Measurements from ENCODE around the gene KASH5.

KASH5 gene

DNA sequence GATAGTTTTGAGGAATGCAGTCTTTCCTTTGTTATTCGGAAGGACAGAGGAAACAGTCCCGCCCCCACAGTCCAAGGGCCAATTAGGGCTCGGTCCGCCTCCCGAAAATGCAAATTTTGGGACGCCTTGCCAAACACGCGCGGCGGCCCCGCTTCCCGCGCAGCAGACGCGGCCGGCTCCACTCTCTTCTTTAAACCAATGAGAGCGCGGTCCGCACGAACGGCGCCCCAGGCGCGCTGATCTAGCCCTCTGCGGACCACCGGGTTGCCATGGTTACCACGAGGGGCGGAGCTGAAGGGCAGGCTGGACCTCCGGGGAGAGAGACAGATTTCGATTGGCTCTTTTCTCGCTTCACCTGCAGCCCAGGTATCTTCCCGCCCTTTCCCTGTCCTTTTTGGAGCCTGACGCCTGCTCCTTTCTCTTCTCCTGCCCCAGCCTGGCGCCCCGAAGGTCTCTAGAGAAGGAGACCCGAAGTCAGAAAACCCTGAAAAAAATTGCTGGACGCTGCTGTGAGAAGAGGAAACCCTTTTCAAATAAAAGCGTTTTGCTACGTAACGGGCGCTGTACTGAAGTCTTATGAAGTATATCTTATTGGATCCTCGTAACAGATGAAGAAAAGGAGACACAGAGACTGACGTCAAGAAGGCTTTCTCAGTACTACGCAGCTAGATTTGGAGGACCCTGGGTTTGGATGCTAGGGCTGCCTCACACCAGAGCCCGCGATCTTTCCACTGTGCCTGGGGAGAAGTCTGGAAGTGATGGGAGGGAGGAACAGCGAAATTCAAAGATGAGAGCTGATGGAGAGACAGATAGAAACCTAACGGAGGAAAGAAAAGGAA is 33.2 kb downstream of the KASH5 start:
- DNase-seq (ENCODE audit: low read depth), result no peak

DNA sequence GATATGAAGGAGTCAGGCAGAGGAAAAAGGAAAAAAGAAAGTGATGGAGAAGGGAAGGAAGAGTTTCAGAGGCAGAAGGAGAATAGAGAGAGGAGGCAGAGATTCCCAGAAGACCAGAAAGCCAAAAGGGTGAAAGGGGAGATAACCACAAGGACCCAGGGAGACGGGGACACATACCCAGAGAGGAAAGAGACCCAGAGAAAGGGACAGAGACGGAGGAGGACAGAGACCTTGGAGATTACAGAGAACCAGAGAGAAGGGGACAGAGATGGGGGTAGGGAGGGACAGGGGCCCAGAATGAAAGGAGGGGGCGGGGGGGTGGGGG is 33.8 kb downstream of the KASH5 start:
- no peak for DNase-seq (ENCODE audit: low read depth)

DNA sequence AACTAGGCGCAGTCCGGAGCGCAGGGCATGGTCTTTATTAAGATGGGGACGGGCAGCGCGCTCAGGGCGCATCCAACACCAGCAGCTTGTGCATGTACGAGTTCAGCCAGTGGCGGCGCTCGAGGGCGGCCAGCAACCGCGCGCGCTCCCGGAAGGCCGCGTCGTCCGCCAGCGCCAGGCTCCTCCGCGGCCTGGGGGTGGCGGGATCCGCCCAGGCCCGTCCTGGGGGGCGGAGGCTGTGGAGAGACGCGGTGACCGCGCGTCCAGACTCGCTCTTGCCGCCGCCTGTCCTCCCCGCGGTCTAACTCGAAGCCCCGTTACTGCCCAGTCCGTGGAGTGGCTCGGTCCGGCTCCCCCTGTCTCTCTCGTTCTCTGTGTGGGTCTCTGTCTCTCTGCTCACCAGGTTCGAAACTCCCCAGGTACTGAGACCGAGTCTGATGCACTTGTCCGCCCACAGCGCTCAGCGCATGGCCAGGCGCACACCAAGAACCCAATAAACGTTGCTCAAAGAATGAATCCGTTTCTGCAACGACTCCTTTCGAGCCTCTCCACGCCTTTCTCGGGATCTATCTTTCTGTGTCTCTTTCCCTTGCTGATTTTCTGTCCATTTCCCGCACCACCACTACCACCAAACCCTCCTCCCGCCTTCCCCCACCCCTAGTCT is 34.5 kb downstream of the KASH5 start:
- no peak for DNase-seq (ENCODE audit: low read depth)

DNA sequence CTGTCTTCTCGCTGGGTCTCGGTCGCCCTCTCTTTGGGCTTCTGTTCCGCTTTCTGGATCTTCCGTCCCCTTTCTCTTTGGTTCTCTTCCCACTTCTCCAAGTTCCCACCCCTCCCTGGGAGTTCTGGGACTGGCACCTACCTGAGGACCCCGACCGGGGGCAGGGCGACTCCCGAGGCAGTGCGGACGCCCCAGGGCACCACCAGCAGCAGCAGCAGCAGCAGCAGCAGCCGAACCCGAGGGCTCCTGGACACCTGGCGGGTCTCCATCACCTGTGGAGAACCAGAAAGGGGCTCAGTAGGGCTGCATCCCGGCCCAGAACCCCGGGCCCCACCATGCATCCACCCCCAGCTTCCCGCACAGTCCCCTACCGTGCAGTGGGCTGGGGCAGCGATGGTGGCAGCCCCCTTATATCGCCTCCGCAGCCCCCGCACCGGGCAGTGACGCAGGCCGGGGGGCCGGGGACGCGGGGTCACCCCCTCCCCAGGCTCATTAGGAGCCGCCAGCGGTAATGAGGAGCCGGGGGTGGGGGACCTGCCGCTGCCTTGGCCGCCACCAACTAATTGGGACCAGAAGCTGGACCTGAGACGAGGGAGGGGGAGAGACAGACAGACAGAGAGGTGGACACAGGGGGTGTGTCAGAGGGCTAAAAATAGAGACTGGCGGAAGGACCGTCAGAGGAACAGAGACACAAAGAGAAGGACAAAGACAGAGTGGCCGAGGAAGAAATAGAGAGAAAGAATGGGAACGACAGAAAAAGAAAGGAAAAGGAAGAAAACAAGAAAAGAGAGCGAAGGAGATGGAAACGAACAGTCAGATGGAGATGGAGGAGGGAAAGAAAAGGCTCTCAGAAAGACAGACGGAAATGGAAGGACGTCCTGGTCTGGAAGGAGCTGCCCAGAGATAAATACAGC is 35.3 kb downstream of the KASH5 start, which contains the start of gene PTH2:
TSS of gene PTH2 (minus strand) at position 371 of the 914 bp plus-strand sequence. CDS start at position 269, 102 bp downstream.
- no peak for DNase-seq (ENCODE audit: low read depth)

DNA sequence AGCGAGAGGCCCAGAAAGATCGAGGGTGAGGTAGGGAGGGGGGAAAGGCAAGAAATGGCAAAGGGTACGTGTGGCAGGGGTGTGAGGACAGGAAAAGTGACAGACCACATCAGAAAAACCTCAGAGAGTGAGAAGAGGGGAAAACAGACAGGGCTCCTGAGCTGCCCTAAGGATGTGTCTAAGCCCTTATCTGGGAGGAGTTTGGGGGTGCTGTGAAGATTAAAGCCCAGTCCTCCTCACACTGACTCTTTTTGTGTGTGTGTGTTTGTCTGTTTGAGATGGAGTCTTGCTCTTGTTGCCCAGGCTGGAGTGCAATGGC is 35.9 kb downstream of the KASH5 start:
- no peak for DNase-seq (ENCODE audit: low read depth)

DNA sequence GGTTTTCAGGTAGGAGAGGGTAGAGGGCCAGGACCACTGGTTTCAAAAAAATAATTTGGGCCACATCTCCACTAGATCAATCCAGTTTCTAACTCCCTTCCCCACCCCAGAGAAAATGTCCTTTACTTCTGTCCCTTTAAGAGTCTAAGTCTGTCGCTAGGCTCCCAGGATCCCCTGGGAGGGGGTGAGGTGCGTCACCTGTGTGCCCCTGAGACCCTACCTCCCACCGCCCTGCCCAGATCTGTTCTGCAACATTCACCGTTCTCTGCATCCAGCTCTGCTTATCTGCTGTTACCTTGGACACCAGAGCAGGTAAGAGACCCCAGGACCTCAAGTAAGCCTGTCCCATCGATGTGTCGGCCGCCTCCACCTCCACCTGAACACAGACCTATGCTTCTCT is 37.1 kb downstream of the KASH5 start, which contains the start of gene GFY:
TSS of gene GFY (plus strand) at position 211 of the 400 bp plus-strand sequence. CDS start 1,043 bp downstream, outside the sequence.
- no peak for DNase-seq (ENCODE audit: low read depth)

DNA sequence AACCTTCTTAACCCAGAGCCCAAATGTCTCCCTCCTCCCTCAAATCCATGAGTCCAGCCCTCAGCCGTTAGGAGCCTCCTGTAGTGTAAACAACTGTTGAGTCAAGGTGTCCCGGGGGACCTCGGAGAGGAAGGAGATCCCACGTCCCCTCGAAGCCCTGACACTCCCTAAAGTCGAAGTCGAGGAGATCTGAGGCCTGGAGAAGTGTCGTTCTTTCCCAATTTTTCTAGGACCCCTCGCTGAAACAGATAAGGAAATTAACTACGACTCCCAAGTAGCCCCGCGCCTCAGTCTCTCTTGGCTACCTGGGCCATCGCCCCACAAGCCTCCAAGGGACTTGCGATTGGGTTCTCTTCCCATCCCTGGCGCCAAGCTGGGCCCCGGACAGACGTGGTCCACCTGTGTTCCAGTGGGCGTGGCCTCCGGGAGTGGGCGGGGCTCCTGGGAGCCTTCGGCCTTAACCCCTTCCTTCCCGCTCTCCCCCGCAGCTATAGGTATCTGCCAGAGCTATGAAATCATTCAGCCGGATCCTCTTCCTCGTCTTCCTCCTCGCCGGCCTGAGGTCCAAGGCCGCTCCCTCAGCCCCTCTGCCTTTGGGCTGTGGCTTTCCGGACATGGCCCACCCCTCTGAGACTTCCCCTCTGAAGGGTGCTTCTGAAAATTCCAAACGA is 38.0 kb downstream of the KASH5 start:
- DNase-seq (ENCODE audit: low read depth), result no peak

DNA sequence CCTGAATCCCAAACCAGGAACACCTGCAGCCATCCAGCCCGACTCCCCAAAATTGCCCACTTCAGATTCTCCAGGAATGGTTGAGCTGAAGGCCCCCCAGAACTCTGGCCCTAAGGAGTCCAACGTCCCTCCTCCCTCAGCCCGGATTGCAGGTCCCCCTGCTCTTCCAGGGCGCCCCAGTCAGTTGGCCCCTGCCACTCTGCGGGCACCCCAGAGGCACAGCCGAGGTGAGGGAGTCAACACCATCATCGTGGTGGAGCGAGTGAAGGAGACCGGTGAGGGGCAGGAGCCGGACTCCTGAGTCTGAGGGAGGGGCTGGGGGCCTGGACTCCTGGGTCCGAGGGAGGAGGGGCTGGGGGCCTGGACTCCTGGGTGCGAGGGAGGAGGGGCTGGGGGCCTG is 39.3 kb downstream of the KASH5 start:
- DNase-seq (ENCODE audit: low read depth), result no peak

DNA sequence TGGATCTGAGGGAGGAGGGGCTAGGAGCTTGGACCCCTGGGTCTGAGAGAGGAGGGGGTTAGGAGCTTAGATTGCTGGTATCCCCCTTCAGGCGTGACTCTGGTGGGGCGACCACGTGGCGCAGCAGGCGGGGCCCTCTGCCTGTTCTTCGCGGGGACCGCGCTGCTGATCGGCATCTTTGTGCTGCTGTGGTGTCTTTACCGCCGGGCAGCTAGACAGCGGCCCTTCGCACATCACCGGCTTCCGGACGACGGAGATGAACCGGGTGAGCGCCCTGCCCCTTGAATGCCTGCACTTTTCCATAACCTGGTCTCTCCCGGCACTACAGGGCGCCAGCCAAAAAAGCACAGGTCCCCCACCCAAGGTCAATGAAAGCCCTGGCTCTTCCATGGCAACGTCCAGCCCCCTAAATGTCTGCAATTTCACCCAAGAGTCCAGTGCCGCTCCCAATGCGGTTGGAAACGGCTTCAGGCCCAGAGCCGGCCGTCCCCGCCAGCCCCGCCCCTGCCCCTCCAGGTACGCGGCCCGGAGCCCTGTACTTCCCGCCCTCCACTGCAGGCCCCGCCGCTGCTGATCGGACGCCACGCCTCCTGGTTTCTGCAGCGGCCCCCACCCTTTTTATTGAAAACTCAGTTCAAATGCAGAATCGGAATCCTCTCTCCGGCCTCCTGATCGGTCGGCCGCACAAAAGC is 40.0 kb downstream of the KASH5 start:
- no peak for DNase-seq (ENCODE audit: low read depth)

DNA sequence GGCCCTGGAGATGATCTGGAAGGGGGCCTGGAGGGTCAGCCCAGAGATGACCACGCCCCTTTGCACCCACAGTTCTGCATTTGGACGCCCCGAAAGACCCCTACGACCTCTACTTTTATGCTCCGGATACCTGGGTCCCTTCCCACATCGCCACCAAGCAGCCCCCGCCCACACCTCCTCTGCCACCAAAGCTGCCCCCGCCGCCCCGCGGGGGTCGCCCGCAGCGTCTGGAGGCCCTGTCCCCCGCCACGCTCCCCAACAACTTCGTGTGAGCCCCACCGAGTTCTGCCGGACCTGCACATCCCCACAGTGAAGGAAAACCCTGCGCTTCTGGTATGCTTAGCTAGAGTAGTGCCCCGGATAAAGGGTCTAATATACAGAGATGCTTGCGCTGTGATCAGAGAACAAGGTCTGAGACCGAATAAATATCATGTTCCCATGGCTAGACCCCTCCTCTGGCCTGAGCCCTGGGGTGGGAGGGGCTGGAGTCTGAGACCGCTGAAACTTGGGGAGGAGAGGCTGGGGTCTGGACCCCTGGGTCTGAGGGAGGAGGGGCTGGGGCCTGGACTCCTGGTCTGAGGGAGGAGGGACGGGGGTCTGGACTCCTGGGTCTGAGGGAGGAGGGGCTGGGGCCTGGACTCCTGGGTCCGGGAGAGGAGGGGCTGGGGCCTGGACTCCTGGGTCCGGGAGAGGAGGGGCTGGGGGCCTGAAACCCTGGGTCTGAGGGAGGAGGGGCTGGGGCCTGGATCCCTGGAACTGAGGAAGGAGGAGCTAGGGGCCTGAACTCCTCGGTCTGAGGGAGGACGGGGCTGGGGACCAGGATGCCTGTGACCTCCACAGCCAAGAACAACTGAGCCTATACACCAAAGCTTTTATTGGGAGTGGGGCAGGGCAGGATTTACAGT is 40.8 kb downstream of the KASH5 start:
- DNase-seq (ENCODE audit: low read depth), result no peak

DNA sequence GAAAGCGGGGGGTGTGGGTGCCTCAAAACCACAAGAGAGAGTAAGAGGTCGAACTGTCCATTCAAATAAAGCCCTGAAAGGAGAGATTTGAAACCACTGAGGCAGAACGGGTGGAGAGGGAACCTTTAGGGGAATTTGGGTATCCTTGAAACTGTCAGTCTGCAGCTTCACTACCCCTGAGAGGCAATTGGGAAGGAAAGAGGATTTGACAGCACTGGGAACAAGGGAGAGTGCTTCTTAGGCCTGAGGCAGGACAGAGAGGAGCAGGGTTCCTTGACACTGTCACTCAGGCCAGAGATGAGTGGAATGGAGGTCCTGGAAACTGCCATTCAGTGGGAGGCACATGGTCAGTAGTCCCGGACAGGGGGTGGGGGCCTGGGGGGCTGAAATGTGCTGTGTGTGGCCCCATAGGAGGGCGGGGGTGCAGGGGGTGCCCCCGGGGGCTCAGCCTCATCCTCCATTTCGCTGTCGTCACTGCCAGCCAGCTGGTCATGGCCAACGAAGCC is 42.2 kb downstream of the KASH5 start:
- DNase-seq (ENCODE audit: low read depth), result no peak

DNA sequence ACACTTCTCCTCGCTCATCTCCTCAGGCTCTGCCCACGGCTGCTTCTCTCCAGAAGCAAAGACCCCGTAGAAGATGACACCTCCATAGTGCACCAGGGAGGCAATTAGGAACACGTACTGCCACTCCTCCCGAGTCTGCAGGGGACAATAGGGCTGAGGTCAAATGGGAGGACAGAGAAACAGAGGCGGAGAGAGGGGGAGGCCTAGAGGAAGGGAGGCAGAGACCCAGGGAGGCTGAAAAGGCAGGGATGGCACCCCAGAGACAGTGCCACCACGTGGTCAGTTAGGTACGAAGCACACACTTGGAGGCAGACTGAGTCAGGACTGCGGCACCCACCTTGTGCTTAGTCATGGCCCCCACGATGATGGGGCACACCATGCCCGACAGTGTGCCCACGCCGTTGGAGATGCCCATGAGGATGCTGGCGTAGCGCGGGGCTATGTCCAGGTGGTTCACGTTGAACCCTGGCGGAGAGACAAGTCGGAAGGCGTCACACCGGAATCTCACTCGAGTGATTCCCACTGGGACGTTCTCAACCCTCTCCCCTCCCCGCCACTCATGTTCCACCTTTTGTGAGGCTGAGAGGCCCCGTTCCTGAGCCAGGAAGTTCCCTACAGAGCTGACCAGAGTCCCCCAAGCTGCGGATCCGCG is 42.8 kb downstream of the KASH5 start:
- no peak for DNase-seq (ENCODE audit: low read depth)

DNA sequence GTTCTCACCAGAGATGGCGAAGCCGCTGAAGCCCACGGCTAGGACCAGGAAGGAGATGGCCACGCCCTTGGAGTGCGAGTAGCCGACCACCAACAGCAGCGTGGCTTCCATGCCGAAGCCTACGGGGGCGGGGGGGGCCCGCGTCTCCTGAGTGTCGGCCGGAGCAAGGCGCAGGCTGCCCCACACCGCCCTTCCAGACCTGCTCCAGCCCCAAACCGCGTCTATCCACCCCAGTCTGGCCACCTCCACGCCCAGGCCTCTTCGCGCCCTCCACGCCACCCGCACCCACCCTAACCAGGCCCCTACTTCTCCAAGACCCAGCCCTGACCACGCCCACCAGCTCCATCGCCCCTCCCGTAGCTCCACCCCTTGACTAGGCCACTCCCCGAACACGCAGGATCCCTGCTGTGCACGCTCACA is 43.3 kb downstream of the KASH5 start:
- no peak for DNase-seq (ENCODE audit: low read depth)

DNA sequence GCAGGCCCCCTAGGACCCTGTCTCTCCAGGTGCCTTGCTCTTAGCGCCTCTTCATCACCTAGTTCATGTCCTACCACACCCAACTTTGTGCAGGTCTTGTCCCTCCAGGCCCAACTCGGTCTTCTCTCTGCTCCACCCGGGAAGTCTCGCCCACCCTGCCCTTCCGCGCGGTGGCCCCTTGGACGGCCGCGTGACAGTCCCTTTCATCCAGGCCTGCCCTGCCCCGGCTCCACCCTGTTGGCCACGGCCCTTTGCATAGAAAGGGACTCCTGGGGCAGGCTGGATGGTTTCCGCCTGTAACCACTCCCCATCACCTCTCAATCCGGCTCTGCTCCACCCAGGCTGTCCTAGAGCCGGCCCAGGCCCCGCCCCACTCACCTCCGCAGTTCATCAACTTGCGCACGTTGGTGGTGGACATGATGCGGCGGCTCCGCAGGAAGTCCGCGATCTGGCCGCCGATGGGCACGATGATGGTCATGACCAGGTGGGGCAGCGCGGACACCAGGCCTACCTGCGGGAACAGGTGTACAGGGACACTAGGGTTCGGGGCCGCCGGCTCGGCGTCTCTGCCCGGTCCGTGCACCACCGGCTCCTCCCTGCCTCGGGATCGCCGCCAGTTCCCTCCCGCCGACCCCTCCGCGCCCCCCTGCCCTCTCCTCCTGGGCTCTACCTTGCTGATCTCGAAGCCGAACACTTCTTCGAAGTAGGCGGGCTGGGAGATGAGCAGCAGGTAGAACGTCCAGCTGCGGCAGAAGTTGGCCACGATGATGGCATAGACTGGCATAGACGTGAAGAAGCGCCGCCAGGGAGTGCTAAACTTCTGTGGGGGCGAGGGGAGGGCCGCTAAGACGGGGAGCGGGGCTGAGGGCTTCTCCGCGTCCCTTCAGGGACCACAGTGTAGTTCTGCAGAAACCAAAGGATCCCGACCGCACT is 44.4 kb downstream of the KASH5 start:
- no peak for DNase-seq (ENCODE audit: low read depth)

DNA sequence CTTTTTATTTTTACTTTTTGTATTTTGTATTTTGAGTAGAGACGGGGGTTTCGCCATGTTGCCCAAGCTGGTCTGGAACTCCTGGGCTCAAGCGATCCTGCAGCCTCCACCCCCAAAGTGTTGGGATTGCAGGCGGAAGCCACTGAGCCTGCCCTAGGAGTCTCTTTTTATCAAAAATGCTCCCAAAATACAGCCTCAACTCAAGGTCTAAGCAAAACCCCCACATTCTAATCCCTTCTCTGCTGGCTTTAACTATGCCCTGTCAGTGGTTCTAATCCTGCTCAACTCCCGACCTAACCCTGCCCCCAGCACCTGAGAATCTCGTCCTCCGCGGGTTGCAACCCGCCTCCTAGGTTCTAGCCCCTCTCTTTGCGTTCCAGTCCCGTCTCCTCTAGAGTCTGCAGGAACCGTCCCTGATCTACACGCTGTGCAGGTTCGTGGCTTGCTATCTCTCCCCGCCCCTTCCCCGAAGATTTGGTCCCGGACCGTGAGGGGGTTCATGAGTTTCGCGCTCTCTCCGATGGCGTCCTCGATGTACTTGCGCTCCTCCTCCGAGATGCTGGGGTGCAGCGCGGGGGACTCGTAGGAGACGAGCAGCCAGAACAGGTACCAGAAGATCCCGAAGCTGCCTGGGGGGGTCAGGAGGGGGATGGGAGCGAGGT is 45.3 kb downstream of the KASH5 start:
- DNase-seq (ENCODE audit: low read depth), result no peak

DNA sequence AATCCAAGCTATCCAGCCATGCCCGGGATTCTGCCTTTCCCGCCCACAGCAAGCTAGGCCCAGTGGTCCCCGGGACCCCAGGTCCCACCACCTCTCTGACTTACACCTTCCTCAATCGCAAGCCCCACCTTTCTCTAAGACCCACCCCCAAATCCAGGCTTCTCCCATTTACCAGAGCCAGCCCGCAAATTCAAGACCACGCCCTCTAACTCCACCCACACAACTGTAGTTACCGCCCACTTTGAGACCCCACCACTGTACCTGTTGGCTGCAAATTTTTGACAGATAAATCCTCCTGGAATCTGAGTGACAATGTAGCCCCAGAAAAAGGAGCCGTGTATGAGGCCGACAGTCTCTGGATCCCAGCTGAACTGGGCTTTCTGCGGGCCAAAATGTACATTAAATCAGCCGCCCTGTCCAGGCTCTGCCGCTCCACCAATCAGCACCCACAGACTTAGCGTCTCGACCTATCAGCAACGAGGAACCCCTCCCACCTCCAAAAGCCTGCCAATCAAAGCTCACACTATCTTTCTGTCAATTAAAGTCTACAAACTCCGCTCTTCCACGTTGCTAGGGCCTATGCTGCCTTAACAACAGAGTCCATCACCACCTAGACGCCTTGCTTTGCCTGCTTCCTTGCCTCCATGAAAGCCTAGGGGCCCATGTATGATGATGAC is 47.0 kb downstream of the KASH5 start:
- no peak for DNase-seq (ENCODE audit: low read depth)

DNA sequence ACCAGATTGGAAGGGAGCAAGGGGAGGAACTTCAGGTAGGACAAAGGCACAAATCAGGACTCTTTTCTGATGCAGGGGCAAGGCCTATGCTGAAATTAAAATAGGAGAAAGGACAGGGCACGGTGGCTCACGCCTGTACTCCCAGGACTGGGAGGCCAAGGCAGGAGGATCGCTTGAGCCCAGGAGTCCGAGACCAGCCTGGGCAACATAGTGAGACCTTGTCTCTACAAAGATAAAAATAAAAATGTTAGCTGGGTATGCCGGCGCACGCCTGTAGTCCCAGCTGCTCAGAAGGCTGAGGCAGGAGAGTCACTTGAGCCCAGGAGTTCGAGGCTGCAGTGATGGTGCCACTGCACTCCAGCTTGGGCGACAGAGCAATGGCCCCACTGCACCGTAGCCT is 47.6 kb downstream of the KASH5 start:
- DNase-seq (ENCODE audit: low read depth), result no peak
